GM18519 (cell line): ENCODE results near the gene QRICH1.
A peak's percentile ranks its signal among the peaks of the same experiment; 100 is the strongest.
"Not testable (repeated sequence)": the region's sequence is repeated elsewhere in the genome, so short reads cannot be mapped to it uniquely, and the experiment has no call there.

Experiments used
- ATAC-seq: cut with Tn5 transposase; IDR thresholded peaks from one replicate; pipeline ENCODE4 v1.9.1; 2021; ENCODE audit warnings: mild to moderate bottlenecking, moderate library complexity; ENCODE audit not compliant: unreplicated experiment, low FRiP score

Gene QRICH1

GRCh38 chr3:49020330-49021212 is 73.3 kb downstream of the QRICH1 start:
- no peak for ATAC-seq

DNA sequence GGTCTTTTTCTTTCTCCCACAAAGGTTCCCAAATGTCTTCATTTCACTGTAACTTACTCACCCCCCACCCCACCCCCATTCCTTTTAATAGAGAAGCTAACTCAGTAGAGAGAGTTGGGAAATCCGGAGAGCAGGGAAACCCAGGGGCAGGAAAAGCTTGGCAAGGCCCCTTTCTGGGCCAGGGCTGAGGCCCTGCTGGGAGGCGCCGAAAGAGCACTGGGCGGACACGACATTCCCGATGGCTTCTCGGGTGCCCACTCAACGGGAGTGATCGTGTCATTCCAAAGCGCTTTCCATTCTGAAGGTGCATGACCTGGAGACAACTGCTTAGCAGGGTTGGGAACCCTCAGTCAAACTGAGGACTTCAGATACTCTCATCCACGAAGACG is 73.9 kb downstream of the QRICH1 start:
- no peak for ATAC-seq

DNA sequence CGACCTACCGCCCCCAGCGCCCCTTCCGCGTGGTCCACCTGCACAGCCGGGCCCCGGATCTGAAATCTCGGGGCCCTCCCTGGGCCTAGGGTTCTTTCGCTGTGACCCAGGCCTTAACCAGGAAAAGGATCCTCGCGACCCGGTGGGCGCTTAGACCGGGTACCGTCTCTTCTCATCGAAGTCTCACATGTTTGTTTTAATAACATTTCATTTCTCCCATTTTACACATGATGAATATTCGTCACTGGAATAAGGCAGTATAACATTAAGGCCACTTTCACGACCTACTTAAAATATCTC is 75.2 kb downstream of the QRICH1 start:
- no peak for ATAC-seq

DNA sequence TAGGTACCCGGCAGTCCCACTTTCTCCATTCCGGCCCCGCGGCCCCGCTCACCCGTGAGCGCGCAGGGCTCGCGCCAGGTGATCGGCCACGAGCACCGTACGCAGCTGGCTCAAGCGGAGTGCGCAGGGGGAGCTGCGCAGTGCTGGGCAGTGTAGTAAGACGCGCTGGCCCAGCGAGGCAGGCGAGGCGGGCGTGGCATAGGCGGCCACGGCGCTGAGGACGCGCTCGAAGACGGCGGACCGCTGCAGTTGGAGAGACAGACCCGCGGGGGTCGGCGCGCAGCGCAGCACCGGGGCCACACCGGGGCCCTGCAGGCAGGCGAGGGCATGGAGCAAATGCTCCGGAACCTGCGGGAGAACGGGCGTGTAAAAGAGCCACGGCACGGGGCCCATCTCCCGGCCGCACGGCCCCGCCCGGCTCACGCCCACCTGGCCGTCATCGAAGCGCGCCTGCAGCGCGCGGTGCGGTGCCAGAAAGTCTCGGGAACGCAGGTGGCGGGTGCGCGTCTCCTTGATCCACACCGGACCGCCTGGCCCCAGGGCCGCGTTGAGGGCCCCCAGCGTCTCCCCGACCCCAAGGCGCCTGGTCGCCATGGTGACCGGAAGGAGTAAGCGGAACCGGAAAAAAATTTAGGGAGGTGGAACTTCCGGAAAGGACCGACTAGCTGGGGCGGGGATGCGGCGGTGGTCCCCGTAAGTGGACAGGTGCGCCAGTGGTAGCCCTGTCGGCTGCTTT is 75.7 kb downstream of the QRICH1 start, which contains the start of gene DALRD3:
Gene DALRD3 (minus strand): TSS at position 610 of the 736 bp plus-strand sequence. CDS start 16 bp downstream, at position 594.
- no peak for ATAC-seq

GRCh38 chr3:49017229-49017970 is 76.5 kb downstream of the QRICH1 start:
- no peak for ATAC-seq

DNA sequence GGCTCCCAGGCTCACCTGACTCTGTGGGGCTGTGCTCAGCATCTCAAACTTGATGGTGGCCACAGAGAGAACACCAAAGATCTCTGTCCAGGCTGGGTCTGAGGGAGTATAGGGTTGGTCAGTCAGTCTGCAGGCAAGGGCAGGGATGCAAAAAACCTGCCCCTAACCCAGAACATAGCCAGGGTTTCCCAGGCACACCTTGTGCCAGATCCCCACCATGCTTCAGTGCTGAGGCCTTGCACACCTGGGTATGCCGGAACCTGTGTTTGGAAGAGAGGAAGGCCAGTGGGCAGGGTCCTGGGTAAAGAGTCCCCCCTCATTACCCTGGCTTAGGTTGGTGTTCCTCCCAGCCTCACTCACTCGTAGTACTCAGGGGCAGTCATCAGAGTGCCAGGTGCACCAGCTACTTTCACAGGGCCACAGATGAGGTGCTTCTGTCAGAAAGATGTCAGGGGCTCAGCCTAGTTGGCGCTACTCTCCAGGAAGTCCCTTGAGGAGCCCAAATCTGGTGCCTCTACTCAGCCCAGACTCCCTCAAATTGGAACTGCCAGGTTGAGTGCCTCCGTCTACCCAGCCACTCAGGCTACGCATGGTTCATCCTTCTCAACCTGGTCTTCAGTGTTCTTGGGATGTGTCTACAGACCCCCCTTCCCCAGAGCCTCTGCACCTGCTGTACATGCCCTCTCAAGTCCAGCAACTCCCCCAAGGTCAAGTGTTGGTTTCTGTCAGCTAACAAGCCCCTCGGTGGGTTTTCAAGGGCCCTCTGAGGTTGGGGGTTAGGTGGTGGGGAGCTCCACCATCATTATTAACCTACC is 77.2 kb downstream of the QRICH1 start:
- ATAC-seq, result no peak

DNA sequence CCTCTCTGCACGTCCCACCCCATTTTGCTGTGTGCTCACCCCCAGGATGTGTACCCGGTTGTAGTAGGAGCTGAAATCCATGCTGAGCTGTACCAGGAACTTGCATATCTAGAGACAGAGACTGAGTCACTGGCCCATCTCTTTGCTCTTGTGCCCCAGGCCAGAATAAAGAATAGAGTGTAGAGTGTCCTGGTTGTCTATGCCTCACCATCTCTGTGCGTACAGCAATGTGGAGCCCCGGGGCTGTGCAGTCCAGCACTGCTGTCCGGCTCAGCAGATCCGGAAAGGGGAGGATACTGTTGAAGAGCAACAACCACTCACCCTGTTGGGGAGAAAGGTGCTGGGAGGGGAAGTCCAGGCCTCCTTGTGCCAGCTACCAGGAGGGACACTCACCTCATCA is 78.1 kb downstream of the QRICH1 start:
- ATAC-seq, result no peak

GRCh38 chr3:49015072-49015471 is 78.8 kb downstream of the QRICH1 start:
- ATAC-seq, result no peak

DNA sequence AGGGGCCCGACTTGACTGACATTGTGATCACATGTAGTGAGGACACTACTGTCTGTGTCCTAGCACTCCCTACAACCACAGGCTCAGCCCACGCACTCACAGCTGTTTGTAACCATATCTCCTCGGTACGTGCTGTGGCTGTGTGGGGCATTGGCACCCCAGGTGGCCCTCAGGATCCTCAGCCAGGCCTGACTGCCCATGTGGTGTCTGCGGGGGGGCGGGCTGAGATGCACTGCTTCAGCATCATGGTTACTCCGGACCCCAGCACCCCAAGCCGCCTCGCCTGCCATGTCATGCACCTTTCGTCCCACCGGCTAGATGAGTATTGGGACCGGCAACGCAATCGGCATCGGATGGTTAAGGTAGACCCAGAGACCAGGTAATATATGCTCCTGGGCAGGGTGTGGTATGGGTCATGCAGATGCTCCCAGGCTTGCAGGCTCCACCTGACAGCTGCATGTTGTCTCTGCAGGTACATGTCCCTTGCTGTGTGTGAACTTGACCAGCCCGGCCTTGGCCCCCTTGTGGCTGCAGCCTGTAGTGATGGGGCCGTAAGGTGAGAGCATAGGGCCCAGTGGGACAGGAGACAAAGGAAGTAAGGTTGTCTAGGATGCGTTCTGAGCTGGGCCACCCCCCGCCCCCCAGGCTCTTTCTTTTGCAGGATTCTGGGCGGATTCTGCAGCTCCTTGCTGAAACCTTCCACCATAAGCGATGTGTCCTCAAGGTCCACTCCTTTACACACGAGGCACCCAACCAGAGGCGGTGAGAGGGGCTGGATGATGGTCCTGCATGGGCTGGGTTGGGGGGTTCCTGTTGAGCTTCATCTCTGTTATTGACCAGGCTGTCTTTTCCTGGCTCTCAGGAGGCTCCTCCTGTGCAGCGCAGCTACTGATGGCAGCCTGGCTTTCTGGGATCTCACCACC is 79.9 kb downstream of the QRICH1 start:
- no peak for ATAC-seq

- no peak for ATAC-seq
Observed at GRCh38 chr3:49013113-49013737, 80.6 kb downstream of the QRICH1 start.

- ATAC-seq, result no peak
Observed at GRCh38 chr3:49012441-49013017, 81.3 kb downstream of the QRICH1 start.

DNA sequence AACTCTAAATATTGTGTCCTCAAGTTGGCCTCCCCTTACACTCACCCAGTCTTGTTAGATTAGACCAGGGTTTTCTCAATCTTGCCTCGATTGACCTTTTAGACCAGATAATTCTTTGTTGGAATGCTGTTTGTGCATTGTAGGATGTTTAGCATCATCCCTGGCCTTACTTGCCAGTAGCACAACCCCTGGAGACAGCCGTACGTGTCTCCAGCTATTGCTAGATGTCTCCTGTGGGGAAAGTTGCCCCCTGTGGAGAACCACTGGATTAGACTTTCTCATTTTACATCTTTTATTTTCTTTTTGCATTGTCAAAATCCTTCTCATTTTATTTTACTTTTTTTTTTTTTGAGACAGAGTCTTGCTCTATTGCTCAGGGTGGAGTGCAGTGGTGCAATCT is 84.5 kb downstream of the QRICH1 start:
- no peak for ATAC-seq

DNA sequence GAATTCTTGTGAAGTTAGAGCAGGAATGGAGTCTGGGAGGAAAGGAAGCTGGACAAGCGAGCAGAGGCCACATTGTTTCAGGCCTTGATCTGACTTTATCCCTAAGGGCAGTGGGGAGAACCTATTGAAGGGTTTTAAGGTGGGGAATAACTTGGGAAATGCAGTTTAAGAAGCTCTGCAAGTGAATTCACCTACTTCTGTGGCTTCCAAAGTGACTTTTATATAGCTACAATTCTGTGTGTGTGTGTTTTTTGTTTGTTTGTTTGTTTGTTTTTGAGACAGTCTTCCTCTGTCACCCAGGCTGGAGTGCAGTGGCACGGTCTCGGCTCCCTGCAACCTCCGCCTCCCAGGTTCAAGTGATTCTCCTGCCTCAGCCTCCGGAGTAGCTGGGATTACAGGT is 85.2 kb downstream of the QRICH1 start:
- not testable (repeated sequence) for ATAC-seq

GRCh38 chr3:49007771-49008528 is 85.9 kb downstream of the QRICH1 start:
- ATAC-seq, result peak; percentile 25

DNA sequence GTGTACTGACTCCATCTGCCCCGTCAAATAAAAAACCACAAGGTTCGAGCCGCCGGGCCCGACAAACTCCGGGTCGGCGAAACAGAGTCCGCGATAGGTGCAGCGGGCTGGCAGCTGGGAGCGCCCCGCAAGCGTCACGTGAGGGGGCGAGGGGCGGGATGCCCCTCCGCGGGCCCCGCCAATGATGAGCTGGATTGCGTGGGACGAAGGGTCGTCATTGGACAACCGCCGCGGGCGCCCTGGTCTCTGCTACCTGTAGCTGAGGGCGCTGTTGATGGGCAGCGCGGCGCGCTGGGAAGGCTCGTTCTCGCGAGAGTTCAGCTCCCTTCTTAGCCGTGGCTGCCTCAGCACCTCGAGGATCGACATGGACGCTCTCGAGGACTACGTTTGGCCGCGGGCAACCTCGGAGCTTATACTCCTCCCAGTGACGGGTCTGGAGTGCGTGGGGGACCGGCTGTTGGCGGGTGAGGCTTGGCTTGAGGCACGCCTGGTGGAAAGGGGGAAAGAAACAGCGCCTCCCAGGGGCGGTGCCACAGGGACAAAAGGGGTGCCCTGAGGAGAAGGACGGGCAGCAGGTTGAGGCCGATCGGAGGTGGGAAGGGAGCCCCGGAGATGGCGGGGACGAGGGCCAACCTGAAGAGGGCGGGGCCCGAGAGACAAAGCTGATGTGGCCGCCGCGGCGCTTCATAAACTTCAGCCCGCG is 86.7 kb downstream of the QRICH1 start, which contains the start of gene WDR6:
Gene WDR6 (plus strand): TSS at position 324 of the 703 bp plus-strand sequence. CDS start 41 bp downstream, at position 365.
- peak; percentile 79 for ATAC-seq

DNA sequence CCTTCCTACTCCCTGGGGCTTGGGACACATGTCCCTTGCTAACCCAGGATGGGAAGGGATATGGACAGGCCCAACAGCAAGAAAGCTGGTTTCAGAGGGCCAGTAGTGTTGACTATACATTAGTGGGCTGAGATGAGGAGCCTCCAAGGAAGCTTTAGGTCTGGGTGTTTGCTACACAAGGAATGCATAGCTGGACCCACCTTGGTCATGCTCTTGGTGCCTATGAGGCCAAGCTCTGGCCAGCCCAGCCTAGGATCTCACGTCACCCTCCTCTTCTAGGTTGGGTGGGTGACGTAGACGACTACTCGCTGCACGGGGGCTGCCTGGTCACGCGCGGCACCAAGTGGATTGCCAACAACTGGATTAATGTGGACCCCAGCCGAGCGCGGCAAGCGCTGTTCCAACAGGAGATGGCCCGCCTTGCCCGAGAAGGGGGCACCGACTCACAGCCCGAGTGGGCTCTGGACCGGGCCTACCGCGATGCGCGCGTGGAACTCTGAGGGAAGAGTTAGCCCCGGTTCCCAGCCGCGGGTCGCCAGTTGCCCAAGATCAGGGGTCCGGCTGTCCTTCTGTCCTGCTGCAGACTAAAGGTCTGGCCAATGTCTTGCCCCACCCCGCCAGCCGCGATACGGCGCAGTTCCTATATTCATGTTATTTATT is 87.3 kb downstream of the QRICH1 start:
- ATAC-seq, result no peak
